HG02884 (cell line): ENCODE data around the gene LAMTOR2.

ENCODE experiments used
- ATAC-seq: cut with Tn5 transposase; IDR thresholded peaks from one replicate; pipeline ENCODE4 v1.9.1; 2021; ENCODE audit warnings: mild to moderate bottlenecking, moderate library complexity; ENCODE audit not compliant: unreplicated experiment

Gene LAMTOR2

GRCh38 chr1:156096640-156097391, 42.2 kb downstream of the LAMTOR2 start:
- ATAC-seq = peak; percentile 55

DNA sequence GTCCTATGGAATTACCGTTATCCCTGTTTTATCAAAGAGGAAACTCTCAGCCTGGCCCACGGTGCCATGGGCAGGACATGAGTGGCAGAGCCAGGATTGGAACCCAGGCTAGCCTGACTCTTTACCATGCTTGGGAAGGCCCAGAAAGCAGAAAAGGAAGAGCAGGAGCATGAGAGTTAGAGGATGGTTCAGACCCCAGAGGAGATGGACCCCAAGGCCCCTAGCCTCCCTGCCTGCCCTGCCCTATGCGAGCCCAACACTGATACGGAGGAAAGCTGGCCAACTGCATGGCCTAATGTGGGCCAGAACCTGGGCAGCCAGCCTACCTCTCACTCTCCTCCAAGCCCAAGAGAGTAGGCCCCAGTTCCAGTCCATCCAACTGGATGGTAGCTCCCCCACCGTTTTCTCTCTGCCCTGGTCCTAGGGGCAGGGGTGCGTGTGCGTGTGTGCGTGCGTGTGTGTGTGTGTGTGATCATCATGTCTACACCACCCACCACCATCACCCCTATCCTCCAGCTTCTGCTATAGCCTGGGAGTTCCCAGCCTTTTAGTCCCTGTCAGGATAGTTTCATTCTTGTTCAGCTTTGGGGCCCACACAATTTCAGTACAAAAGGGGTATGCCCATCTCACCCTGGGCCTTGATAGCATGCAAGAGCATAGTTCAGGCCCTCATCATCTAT, 43.1 kb downstream of the LAMTOR2 start:
- ATAC-seq = no peak

DNA sequence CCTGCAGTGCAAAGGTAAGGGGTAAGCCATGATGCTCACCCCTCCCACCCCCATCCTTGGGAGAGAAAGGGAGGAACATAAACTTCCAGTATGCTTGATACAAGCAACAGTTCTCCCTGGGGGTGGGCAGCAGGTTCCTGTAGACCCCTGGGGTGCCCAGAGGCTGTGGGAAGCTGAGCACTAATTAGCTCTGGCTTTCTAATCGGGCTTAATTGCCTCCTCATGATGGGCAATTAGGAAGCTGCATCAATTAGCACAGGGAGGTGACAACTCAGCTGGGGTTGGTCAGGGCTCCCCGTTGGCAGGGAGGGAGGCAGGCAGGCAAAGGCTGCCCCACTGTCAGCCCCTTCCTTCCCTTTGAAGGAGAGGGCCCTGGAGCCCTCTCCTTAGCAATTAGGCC, 44.2 kb downstream of the LAMTOR2 start:
- ATAC-seq = no peak

- ATAC-seq = no peak
These were observed 44.7 kb downstream of the LAMTOR2 start for GRCh38 chr1:156099282-156099681.

DNA sequence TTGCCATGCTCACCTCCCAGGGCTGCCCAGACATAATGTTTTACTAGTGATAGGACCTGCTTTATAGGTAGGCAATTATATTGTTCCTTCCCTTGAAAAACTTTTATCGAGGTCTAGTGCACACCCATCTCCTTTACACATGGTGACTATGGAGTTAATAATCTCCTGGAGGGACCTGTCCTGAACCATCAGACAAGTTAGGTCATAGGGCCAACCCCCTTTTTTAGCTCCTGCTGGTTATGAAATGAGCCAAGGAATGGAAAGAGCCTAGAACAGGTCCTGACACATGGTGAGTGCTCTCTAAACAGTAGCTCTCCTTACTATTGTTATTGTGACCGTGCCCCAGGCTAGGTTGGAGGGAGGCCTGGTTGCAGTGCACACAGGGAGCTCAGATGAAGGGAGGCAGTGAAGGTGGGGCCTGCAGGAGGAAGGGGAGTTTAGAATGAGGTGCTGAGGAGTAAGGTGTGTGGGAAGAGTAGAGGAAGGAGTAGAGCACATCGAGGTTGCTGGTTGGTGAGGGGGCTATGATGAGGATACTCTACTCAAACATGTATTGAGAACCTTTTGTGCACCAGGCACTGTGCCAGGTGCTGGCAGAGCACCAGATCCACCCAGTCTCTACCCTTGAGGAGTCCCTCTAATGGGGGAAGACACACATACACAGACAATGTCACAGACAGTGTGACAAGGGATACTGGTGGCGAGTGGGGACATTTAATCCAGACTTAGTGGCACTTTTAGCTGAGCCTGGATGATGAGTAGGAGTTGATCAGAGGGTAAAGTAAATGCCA, 45.8 kb downstream of the LAMTOR2 start:
- ATAC-seq = no peak

- no peak for ATAC-seq
These were observed 47.3 kb downstream of the LAMTOR2 start for GRCh38 chr1:156101880-156102279.

- no peak for ATAC-seq
These were observed 48.3 kb downstream of the LAMTOR2 start for GRCh38 chr1:156102633-156103511.

DNA sequence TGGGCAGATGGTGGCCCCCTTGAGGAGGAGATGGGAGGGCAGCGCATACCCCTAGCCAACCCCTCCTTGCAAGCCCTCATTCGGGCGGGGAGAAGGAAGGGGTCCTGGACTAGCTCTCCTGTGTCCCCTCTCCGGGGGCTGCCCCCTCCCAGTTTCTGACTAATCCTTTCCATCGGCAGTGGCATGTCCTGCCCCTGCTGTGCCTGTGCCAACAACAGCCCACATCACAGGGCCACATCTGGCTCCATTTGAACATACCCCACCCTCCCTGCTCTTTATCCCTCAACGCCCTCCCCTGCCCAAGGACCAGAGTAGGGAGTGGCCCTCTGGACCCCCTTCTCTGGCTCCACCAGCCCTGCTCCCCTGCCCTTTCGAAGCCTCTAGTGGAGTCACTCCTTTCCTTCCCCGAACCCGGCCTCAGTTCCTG, 49.0 kb downstream of the LAMTOR2 start:
- no peak for ATAC-seq

- ATAC-seq = no peak
These were observed 49.7 kb downstream of the LAMTOR2 start for GRCh38 chr1:156104065-156104810.

DNA sequence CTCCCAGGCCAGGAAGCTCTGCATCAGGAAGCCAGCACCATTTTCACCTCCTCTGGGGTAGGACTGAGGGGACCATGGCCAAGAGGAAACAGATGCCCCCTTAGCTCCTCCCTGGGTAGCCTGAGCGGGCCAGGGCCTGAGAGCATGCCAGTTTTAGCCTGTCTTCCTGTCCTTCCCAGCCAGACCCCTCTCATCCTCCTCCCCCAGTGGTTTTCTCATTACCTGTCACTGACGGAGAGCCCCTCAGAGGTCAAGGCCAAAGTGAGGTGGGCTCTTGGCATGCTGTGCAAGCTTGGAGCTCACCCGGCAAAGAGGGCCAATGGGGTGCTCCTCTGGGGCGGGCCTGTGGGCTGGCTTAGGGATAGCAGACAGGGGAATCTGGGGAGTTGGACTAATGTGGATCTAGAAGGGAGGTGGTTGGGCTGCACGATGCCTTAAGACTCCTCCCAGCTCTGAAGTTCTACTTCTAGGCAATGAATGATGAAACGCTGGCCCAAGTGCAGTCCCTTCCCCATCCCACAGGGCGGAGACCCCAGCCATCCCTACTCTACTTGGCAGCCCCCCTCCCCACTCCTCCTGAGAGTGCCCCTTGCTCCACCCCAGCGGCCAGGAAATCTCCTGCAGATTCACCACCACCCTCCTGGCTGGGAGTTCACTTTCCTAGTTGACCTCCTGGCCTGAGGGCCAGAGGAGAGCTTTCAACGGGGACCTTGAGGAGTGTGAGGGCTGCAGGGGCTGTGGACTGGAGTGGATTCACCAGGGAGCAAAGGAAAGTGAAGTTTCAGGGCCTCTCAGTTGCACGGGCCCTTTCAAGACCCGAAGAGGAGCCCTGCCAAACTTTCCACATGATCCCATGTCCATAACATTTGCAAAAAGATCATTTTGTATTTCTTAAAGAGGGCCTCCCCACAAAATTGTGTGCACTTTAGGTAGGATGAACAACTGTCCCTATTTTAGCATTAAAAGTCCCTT, 50.6 kb downstream of the LAMTOR2 start:
- no peak for ATAC-seq

GRCh38 chr1:156106624-156107488, 52.3 kb downstream of the LAMTOR2 start:
- no peak for ATAC-seq

GRCh38 chr1:156108057-156108456, 53.5 kb downstream of the LAMTOR2 start:
- no peak for ATAC-seq
